ENCODE results near the gene MUC6.

DNA sequence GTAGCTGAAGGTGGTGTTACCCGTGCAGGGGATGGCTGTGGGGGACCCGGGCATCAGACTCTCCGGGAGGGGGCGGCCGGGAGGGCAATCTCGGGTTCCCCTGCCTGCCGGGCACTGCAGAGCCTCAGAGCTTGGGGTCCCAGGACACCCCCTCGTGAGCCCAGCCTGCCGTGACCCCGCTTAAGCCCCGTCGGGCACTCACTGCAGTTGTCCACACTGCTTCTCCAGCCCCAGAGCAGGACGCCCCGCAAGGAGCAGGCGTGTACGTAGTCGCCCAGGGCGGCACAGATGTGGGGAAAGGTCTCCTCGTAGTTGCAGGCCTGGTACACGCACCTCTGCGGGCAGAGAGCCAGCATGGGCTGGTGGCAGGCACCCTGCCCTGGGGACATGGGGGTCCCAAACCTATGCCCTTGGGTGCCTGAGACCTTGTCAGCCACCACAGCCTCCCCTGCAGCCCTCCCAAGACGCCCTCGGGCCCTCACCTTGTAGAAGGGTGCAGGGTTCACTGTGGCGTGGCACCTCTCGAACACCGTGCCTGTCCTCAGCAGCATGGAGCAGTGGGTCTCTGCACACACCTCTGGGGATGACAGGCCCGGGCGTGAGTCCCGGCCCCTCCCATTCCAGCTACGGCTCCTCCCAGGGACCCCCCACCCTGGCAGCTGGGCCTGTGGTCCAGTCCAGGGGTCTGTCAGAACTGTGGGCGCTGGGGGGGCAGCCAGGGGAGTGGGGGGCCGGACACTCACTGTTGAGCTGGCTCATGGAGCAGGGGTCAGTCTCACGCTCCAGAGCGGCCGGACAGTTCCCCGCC is 8.8 kb downstream of the MUC6 start:
- TF ChIP-seq CTCF (IDR thresholded peaks at IDR 0.05) (no peak), POLR2A (IDR thresholded peaks at IDR 0.05) (no peak)

Data from uterus (tissue), 2 donors.